Measurements from ENCODE around the gene CANX.

The CANX gene

GRCh38 chr5:179749857-179750508 is 51.2 kb downstream of the CANX start:
- no peak for DNase-seq (ENCODE audit: low read depth in 2 of 3, low spot score in 2 of 3)

- no peak for DNase-seq (ENCODE audit: low read depth in 2 of 3, low spot score in 2 of 3)
Measured at GRCh38 chr5:179753971-179754370, 55.2 kb downstream of the CANX start.

- no peak for DNase-seq (ENCODE audit: low read depth in 2 of 3, low spot score in 2 of 3)
Measured at GRCh38 chr5:179755022-179755421, 56.3 kb downstream of the CANX start.

- no peak for DNase-seq (ENCODE audit: low read depth in 2 of 3, low spot score in 2 of 3)
Measured at GRCh38 chr5:179758955-179759354, 60.2 kb downstream of the CANX start.

GRCh38 chr5:179759581-179760551 is 61.1 kb downstream of the CANX start:
- DNase-seq (ENCODE audit: low read depth in 2 of 3, low spot score in 2 of 3), result no peak

- DNase-seq (ENCODE audit: low read depth in 2 of 3, low spot score in 2 of 3), result no peak
Measured at GRCh38 chr5:179762079-179762780, 63.5 kb downstream of the CANX start.

GRCh38 chr5:179762781-179763176 is 64.0 kb downstream of the CANX start:
- DNase-seq (ENCODE audit: low read depth in 2 of 3, low spot score in 2 of 3), result no peak

GRCh38 chr5:179763215-179763945 is 64.6 kb downstream of the CANX start:
- DNase-seq (ENCODE audit: low read depth in 2 of 3, low spot score in 2 of 3), result no peak

- no peak for DNase-seq (ENCODE audit: low read depth in 2 of 3, low spot score in 2 of 3)
Measured at GRCh38 chr5:179764056-179764455, 65.3 kb downstream of the CANX start.

- no peak for DNase-seq (ENCODE audit: low read depth in 2 of 3, low spot score in 2 of 3)
Measured at GRCh38 chr5:179765400-179765799, 66.6 kb downstream of the CANX start.

GRCh38 chr5:179766021-179766725 is 67.4 kb downstream of the CANX start:
- DNase-seq (ENCODE audit: low read depth in 2 of 3, low spot score in 2 of 3), result no peak

GRCh38 chr5:179766726-179767455 is 68.1 kb downstream of the CANX start:
- no peak for DNase-seq (ENCODE audit: low read depth in 2 of 3, low spot score in 2 of 3)

GRCh38 chr5:179767496-179768100 is 68.8 kb downstream of the CANX start:
- DNase-seq (ENCODE audit: low read depth in 2 of 3, low spot score in 2 of 3), result no peak

- DNase-seq (ENCODE audit: low read depth in 2 of 3, low spot score in 2 of 3), result no peak
Measured at GRCh38 chr5:179768326-179769085, 69.7 kb downstream of the CANX start.

GRCh38 chr5:179769271-179769670 is 70.5 kb downstream of the CANX start:
- no peak for DNase-seq (ENCODE audit: low read depth in 2 of 3, low spot score in 2 of 3)

- DNase-seq (ENCODE audit: low read depth in 2 of 3, low spot score in 2 of 3), result no peak
Measured at GRCh38 chr5:179769796-179770195, 71.0 kb downstream of the CANX start.

- no peak for DNase-seq (ENCODE audit: low read depth in 2 of 3, low spot score in 2 of 3)
Measured at GRCh38 chr5:179771311-179771895, 72.6 kb downstream of the CANX start.

- DNase-seq (ENCODE audit: low read depth in 2 of 3, low spot score in 2 of 3), result no peak
Measured at GRCh38 chr5:179772351-179772750, 73.6 kb downstream of the CANX start.

All from activated CD8-positive, alpha-beta memory T cell treated with anti-CD3 and anti-CD28 coated beads for 48 hours (primary cell).